C4-2B (cell line): ENCODE data around the gene NAA25.
"Not testable (repeated sequence)": the region's sequence is repeated elsewhere in the genome, so short reads cannot be mapped to it uniquely, and the experiment has no call there.

Source experiments
- CTCF ChIP-seq: fragments of 450-650 bp; conservative IDR thresholded peaks from 2 replicates; pipeline ENCODE4 v1.5.1; 2017; ENCODE audit warnings: mild to moderate bottlenecking
- ZFX ChIP-seq: fragments of 450-650 bp; IDR thresholded peaks from 2 replicates; pipeline ENCODE4 v1.6.1; 2017

GRCh38 chr12:112100500-112100899 lies 8.1 kb downstream of the NAA25 start:
- not testable (repeated sequence) for TF ChIP-seq CTCF, ZFX
